CD4-positive, alpha-beta T cell treated with Interleukin-21 for 1 hour (primary cell): Measurements from ENCODE around the gene TSPAN3.

Source experiments
- DNase-seq: peaks from one replicate; pipeline ENCODE4 v3.0.0-alpha.2; 2020

TSPAN3 gene

DNA sequence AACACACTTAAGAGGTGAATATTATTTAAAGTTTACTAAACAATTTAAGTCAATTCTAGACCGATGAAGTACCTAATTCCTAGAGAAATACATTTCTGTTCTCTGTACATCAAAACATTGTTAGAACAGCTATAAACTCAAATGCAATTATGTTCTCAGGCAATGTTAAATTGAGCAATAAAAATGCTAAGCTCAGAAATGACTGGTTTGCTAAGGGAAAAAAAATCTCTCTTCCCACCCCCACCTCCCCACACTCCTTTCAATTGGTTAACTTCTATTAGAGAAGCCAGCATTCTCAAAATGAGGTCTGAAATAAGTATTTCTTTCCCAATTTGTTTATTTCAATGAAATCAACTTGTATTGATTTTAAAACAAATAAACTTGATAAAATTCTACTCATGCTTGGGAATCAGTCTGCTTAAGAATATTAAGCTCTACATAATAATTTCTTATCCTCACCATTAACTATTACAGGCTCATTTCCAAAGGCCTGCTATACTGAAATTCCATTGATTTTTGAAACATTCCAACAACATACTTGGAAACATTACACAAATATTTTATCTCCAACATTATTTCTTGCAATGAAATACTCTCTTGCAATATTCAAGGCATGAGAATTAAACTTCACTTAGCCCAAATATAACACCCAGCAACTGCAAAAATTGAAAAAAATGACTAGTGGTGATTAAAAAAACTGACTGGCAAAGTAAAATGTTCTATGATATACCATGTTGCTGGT is 22.6 kb downstream of the TSPAN3 start:
- DNase-seq: no peak

- no peak for DNase-seq
These were observed 24.1 kb downstream of the TSPAN3 start for GRCh38 chr15:77046704-77047412.

DNA sequence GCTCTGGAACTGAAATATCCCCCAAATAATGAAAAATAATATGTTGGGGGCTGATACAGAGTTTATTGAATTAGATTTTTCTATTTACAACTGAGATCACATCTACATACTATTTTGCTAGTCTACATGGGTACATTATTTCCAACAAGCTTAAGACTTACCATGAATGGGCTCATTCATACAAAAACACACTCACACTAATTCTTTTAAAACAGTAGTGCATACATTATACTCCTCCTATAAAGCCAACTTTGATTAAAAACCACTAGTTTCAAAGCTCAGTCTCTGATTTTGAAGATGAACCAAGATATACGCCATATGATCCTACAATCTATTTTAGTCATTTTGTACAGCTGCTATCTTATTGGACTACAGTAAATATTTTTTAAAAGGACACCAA is 24.9 kb downstream of the TSPAN3 start:
- DNase-seq: no peak

DNA sequence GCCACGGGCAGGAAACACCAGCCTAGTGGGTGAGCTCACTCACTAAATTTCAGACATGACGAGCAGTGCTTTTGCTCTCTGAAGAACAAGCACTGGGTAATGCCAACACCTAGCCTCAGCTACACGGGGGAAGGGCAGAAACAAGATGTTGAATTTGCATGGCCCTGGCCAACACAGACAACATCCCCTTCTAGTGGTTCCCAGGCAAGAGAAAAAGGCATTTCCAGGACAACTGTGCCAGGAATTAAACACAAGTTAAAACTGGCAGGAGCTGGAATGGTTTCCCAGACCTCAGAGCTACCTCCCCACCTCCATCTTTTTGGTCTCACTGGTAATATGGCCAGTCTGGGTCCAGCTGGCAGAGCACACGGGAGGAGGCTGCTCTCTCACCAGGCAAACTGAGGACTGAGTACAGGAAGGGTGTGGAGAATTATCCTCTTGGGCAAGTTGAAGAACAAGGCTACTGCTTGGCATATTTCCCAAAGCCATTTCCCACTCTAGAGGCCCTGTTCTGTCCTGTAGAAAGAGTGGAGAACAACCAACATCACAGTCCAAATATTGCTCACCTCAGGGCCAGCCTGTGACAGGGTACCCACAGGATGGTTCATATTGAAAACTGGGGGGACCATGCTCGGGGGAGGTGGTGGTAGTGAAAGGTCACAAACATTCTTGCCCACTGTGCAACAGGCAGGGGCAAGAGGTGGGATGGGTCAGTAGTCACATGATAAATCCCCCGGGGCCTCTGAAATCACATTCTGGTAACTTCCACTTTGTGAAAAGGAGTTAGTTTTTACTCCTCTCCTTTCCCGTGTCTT is 26.5 kb downstream of the TSPAN3 start:
- DNase-seq: no peak

DNA sequence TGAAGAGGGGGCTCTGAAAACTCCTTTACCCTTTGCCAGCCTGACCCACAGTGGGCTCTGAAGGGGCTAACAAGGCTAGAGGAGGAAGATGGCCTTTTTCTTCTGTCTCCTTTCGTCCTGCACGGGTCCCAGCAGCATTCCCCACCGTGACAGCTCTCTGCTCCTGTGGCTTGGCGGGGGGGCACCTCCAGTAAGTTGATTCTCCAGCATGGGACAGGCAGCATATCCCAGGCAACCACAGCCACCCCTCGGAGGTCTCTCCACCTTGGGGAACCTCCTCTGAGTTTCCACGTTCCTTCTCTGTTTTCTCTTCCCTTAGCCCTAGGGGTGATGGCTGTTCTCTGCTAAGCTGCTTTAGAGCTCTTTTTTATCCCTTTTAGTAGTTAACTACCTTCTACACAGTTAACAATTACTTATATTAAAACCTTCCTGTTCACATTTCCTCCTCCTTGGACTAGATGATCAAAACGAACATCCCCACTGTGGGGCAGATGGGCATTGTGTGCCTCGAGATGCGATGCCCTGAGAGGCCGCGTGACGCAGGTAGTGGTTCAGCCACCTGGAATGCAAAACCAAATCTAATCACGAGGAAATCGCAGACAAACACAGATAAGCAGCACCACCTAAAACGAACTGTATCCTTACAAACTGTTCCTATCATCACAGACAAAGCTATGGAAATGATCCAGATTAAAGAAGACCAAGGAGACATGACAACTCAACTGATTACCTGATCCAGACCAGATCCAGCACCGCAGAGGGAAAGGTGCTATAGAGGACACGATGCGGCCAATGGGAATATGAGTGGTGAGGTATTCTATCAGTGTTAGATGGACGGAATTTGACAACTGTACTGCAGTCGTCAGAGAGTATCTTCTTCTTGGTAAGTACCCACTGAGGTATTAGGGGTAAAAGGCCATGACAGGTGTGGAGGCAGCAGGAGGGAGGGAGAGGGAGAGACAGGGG is 27.7 kb downstream of the TSPAN3 start:
- DNase-seq: no peak

GRCh38 chr15:77042245-77042919 is 28.5 kb downstream of the TSPAN3 start:
- no peak for DNase-seq

DNA sequence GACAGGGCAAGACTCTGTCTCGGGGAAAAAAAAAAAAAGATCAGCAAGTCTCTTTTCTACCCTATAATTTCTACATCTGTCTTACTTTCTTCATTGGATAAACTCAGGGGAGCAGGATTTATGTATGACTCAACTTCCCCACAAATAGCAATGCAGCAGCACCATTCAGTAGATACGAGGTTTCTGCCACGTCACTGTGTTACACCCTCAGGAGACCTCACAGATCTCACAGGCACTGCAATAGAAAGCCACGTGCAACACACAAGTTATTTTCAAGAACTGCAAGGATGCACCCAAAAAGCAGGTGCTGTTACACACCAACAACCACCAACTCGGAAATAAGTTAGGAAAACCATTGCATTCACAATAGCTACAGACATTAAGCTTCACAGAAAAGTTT is 30.2 kb downstream of the TSPAN3 start:
- DNase-seq: no peak

DNA sequence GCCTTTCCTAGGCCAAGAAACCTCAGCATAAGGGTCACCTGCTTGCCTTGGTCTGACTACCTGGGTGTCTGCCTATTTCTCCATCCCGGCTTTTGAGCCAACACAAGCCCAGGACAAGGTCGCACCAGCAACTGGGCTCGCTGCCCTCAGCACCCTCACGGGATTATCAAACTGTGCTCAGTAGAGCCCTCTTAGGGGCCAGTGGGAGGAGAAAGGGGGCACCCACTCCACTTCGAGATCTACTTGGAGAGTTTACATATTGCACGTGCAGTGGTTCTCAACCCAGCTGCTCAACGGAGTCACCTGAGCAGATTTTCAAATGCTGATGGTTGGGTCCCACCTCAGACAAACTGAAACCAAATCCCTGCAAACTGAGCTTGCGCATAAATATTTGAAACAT is 31.1 kb downstream of the TSPAN3 start:
- DNase-seq: no peak

- DNase-seq: no peak
These were observed 31.7 kb downstream of the TSPAN3 start for GRCh38 chr15:77039217-77039533.

DNA sequence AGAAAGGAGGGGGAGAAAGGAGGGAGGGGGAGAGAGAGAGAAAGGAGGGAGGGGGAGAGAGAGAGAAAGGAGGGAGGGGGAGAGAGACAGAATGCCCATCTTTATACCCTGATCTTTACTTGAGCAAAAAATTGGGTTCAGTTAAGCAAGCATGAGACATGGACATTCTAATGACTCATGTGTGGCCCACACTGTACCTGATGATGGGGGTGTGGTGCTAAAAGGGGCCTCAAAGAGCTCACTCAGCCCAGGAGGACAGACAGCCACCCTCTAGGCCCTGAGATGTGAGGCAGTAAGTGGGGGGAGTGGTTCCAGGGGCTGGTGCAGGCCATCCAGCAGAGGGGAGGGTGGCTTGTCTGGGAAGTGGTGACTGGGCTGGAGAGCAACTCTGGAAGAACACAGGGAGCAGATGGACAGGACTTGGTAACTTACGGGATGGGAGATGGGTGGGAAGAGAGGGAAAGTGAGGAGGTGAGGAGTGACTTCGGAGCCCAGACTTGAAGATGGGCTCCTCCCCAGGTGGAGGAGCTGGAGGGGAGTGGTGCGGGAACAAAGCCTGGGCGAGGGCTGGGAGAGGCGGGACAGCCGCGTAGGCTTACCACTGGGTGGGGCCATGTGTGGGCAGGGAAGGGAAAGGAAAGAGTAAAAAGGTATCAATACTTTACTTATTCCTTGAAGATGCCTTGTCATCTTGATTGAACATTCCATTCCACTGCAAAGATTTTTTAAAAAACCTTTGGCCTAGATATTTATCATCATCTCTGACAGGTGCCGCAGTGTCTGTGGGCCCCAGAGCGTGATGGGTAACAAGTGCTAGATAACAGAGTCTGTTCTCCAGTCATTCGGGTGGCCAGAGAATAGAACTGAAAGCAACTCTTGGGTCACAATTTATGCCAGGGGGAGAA is 32.3 kb downstream of the TSPAN3 start:
- peak; percentile 12 for DNase-seq

- DNase-seq: no peak
These were observed 33.3 kb downstream of the TSPAN3 start for GRCh38 chr15:77037388-77038209.

GRCh38 chr15:77036537-77037387 is 34.1 kb downstream of the TSPAN3 start:
- DNase-seq: no peak

- no peak for DNase-seq
These were observed 34.9 kb downstream of the TSPAN3 start for GRCh38 chr15:77035999-77036471.

DNA sequence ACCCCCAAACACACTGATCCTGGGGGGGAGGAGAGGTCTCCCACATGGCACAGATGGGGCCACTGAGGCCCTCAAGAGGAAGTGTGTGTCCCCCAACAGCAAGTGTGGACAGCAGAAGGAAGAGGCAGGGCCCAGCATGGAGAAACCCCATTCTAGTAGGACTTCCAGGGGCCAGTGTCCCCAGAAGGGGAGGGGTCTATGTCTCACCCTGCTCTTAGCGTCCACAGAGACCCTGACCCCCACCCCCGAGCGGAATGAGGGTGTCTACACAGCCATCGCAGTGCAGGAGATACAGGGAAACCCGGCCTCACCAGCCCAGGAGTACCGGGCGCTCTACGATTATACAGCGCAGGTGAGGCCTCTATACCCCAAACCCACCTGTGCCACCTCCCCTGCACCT is 35.3 kb downstream of the TSPAN3 start:
- no peak for DNase-seq

DNA sequence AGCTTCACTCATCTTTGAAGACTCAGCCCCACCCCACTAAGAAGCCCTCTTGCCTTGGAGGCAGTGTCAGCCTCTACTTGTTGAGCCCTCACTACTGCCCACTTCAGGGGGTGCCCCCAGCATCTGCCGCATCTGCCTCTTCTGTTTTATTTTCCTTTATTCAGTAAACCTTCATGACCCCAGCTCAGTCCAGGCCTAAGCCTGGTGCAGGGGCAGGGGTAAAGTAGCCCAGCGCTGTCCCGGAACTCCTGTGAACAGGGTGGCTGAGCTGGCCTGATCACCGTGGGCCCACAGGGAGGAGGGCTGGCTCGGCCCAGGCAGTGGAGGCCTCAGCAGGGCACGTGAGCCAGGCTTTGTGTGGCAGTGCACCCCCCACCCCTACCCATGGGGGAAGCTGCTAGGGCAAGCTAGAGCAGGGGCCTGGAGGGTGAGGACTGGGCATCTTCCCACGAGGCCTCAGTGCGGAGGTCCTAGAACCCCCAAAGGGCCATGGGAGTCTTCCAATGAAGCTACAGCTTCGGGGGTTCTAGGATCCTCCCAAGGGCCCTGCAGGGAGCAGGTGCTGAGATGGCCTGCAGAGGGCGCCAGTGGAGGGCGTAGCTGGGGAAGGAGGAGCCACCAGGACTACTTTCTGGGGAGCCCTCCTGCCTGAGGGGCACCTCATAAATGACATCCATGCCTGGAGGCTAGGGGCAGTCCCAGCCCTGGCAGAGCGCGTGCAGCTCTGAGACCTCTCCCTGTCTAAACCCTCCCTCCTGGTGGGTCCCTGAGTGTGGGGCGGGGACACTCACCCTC is 36.0 kb downstream of the TSPAN3 start:
- DNase-seq: peak; percentile 34

DNA sequence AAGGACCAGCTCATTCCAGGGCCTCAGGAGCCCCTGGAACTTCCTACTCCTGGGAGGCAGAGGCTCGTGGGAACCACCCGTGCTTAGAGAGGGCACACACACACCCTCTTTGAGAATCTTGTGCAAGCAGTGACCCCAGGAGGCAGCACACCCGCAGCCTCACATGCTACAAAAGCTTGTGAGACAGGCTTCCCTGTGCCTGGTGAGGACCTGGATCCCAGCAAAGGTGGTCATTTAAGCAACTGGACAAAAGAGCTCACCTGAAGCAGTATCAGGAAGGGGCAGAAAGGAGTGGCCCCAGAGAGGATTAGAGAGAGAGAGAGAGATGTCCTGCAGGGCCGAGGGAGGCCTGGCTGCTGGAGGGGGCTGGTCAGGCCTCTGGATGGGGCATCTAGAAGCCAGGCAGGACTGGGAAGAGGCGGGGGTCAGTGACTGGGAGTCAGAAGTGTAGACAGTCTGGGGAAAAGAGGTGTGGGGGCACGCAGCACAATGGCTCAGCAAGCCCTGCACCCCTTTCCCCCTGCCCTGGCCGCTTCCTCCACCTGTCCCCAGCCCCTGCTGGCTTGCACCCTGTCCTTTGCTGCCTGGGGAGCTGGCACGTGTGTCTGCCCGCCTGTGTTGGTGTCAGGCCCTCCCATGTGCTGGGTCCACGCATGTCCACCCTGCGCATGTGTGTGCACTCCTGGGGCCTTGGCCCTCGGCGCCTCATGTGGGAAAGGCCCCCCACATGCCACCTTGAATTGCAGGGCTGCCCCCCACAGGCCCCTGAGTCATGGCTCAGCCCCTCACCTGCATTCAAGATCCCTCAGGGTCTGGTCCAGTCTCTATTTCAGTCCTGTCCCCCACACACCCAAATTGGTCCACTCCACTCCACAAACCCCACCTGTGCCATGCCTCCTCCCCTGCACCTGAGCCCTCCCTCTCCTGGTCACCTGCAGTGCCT is 36.9 kb downstream of the TSPAN3 start:
- no peak for DNase-seq

DNA sequence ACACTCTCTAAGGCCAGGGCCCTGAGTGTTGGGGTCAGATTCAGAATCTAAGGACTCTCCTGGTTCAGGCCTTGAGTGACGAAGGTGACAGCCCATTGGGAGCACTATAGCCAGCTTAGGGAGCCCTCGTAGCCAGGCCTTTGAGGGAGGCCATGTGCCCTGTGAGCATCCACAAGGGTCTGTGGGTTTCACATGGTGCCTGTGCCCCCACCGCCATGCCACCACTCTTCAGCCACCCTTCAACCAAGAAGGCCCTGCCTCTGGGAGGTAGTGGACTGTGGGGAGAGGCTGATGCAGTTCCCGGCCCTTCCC is 37.5 kb downstream of the TSPAN3 start:
- DNase-seq: no peak
